SHP77 treated with DMSO at 0.1 percent for 48 hours (cell line): ENCODE results near the gene BORCS8.
"Not testable (repeated sequence)": the region's sequence is repeated elsewhere in the genome, so short reads cannot be mapped to it uniquely, and the experiment has no call there.

Experiments
- DNase-seq: peaks from one replicate; lab custom pipeline; 2025; lab: John Stamatoyannopoulos, UW

BORCS8 gene

GRCh38 chr19:19179548-19180441, 12.2 kb downstream of the BORCS8 start:
- no peak for DNase-seq

GRCh38 chr19:19176950-19177349, 15.0 kb downstream of the BORCS8 start:
- no peak for DNase-seq

GRCh38 chr19:19173243-19173642, 18.7 kb downstream of the BORCS8 start:
- not testable (repeated sequence) for DNase-seq

GRCh38 chr19:19171821-19172532, 20.0 kb downstream of the BORCS8 start:
- DNase-seq, result peak; percentile 17

GRCh38 chr19:19170873-19171672, 20.9 kb downstream of the BORCS8 start:
- no peak for DNase-seq

- peak; percentile 62 for DNase-seq
Observed at GRCh38 chr19:19170053-19170872, 21.7 kb downstream of the BORCS8 start, which contains the start of gene MEF2B. MEF2B (minus strand) TSS chr19:19170263; CDS start chr19:19150735, 19,528 bp downstream.

GRCh38 chr19:19169236-19170052, 22.5 kb downstream of the BORCS8 start:
- DNase-seq, result no peak

GRCh38 chr19:19167612-19168011, 24.3 kb downstream of the BORCS8 start:
- DNase-seq, result no peak

GRCh38 chr19:19165396-19165795, 26.6 kb downstream of the BORCS8 start:
- DNase-seq, result no peak

GRCh38 chr19:19162495-19162894, 29.5 kb downstream of the BORCS8 start:
- DNase-seq, result no peak

GRCh38 chr19:19160461-19161035, 31.4 kb downstream of the BORCS8 start:
- no peak for DNase-seq

GRCh38 chr19:19159534-19159933, 32.4 kb downstream of the BORCS8 start:
- DNase-seq, result no peak

GRCh38 chr19:19157808-19158207, 34.1 kb downstream of the BORCS8 start:
- DNase-seq, result no peak

GRCh38 chr19:19155495-19156219, 36.3 kb downstream of the BORCS8 start:
- no peak for DNase-seq

- no peak for DNase-seq
Observed at GRCh38 chr19:19154768-19155494, 37.0 kb downstream of the BORCS8 start.

- no peak for DNase-seq
Observed at GRCh38 chr19:19152668-19153384, 39.1 kb downstream of the BORCS8 start.

- no peak for DNase-seq
Observed at GRCh38 chr19:19151418-19151817, 40.5 kb downstream of the BORCS8 start.

GRCh38 chr19:19149435-19149834, 42.5 kb downstream of the BORCS8 start:
- DNase-seq, result no peak
